Suprapubic skin (tissue), 4 donors: ENCODE data around the gene KCNN2.

Experiments
- CTCF ChIP-seq, 2 donors: fragments of 200-600 bp in 1 of 2; fragments of 450-650 bp in 1 of 2; sonication (generic) in 1 of 2; IDR thresholded peaks; one replicate each; pipeline ENCODE4 v1.5.1; 2016 to 2019; ENCODE audit warnings: antibody characterized with exemption in 2 of 2, mild to moderate bottlenecking in 1 of 2, moderate library complexity in 1 of 2
- EP300 ChIP-seq: sonication (generic); formaldehyde crosslinking; IDR thresholded peaks from one replicate; pipeline ENCODE4 v1.6.1; 2017; ENCODE audit warnings: antibody characterized with exemption
- POLR2A ChIP-seq, 2 donors: fragments of 450-650 bp; IDR thresholded peaks; one replicate each; pipeline ENCODE4 v1.6.1; 2017; ENCODE audit warnings: antibody characterized with exemption in 2 of 2, mild to moderate bottlenecking in 2 of 2, moderate library complexity in 2 of 2
- POLR2AphosphoS5 ChIP-seq, 3 donors: sonication (generic); formaldehyde crosslinking; IDR thresholded peaks; one replicate each; pipeline ENCODE4 v1.6.1; 2017; ENCODE audit warnings: antibody characterized with exemption in 3 of 3

DNA sequence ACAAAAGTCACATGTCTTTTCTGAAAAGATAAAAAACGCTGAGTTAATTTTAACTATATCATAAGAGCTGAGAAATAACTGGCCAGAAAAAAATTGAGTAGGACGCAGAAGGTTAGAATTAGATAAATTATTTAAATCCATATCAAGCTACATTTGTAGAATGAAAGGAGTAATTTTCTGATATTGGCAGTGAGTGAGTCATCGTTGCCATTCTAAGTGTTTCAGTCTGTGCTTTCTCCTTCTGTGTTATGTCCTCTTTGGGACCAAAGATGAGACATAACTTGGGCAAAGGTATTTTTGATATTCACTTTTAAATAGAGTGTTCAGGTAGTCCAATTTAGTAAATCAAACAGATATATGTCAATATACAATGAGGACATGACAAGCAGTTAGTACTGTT, 34.4 kb upstream of the KCNN2 start:
- TF ChIP-seq POLR2A (IDR thresholded peaks at IDR 0.05) = no peak
- no peak for TF ChIP-seq CTCF (IDR thresholded peaks at IDR 0.05)
- TF ChIP-seq POLR2AphosphoS5 (IDR thresholded peaks at IDR 0.05) = no peak
- no peak for TF ChIP-seq EP300
